OCI-LY7 (cell line): Measurements from ENCODE around the gene GNA15. TPM values are rescaled to one million over a fixed set of nuclear protein-coding genes. Genes with fewer than 3 reads are reported as not detected.
A peak's percentile ranks its signal among the peaks of the same experiment; 100 is the strongest.

Experiments
- BruUV-seq: library from RNA; stranded (reverse); fragments of 400-500 nt; replicated peaks from 2 replicates; lab custom pipeline; 2021; lab: Mats Ljungman, UMichigan
- CTCF ChIA-PET: fragments of 300-600 bp; sonication (Branson Sonifier 250); formaldehyde crosslinking; loops from one replicate; lab custom pipeline; 2022; ENCODE audit warnings: antibody characterized with exemption; ENCODE audit not compliant: unreplicated experiment; lab: Charles Lee
- POLR2A ChIA-PET: fragments of 300-600 bp; sonication (Branson Sonifier 250); formaldehyde crosslinking; loops from one replicate; lab custom pipeline; 2022; ENCODE audit warnings: antibody characterized with exemption; lab: Charles Lee
- DNase-seq: peaks from one replicate; pipeline ENCODE4 v3.0.0-alpha.2; 2015; ENCODE audit warnings: low spot score
- H2AFZ ChIP-seq: fragments of 200-600 bp; sonication (generic), shearing (Covaris generic); 2 replicates; pipeline ENCODE4 v1.6.1; 2014; ENCODE audit warnings: mild to moderate bottlenecking, antibody characterized with exemption, low read length, moderate library complexity
- H3K27ac ChIP-seq: fragments of 200-600 bp; sonication (generic); 2 replicates; pipeline ENCODE4 v1.5.1; 2014; ENCODE audit warnings: mixed run types, low read depth, mild to moderate bottlenecking, moderate library complexity, low read length, inconsistent platforms; ENCODE audit not compliant: poor library complexity, severe bottlenecking
- H3K36me3 ChIP-seq: fragments of 200-600 bp; sonication (generic); 2 replicates; pipeline ENCODE4 v1.6.1; 2014; ENCODE audit warnings: mild to moderate bottlenecking, antibody characterized with exemption, low read length, moderate library complexity, mixed read lengths; ENCODE audit not compliant: insufficient read depth
- H3K4me1 ChIP-seq: fragments of 200-600 bp; sonication (generic); 2 replicates; pipeline ENCODE4 v1.5.1; 2014; ENCODE audit warnings: mild to moderate bottlenecking, low read length; ENCODE audit not compliant: insufficient read depth, poor library complexity, severe bottlenecking
- H3K4me2 ChIP-seq: fragments of 200-600 bp; sonication (generic); 2 replicates; pipeline ENCODE4 v1.6.1; 2014; ENCODE audit warnings: mild to moderate bottlenecking, low read length
- H3K4me3 ChIP-seq: fragments of 200-600 bp; sonication (generic); 2 replicates; pipeline ENCODE4 v1.5.1; 2014; ENCODE audit warnings: mild to moderate bottlenecking, low read depth, low read length; ENCODE audit not compliant: poor library complexity, severe bottlenecking
- H3K79me2 ChIP-seq: fragments of 200-600 bp; sonication (generic); 2 replicates; pipeline ENCODE4 v1.6.1; 2016; ENCODE audit warnings: low read depth, mild to moderate bottlenecking, low read length, moderate library complexity, mixed read lengths; ENCODE audit not compliant: insufficient read depth
- H3K9me2 ChIP-seq: fragments of 200-600 bp; sonication (generic); 2 replicates; pipeline ENCODE4 v1.6.1; 2016; ENCODE audit warnings: mild to moderate bottlenecking, low read length, mixed read lengths; ENCODE audit not compliant: insufficient read depth
- H3K9me3 ChIP-seq: fragments of 200-600 bp; sonication (generic); 2 replicates; pipeline ENCODE4 v1.6.1; 2014; ENCODE audit warnings: mild to moderate bottlenecking, mixed run types, low read length, mixed read lengths
- H4K20me1 ChIP-seq: fragments of 200-600 bp; sonication (generic); 2 replicates; pipeline ENCODE4 v1.6.1; 2014; ENCODE audit warnings: mild to moderate bottlenecking, antibody characterized with exemption, low read length, moderate library complexity, mixed read lengths; ENCODE audit not compliant: insufficient read depth
- CTCF ChIP-seq: fragments of 200-600 bp; sonication (generic); conservative IDR thresholded peaks from 2 replicates; pipeline ENCODE4 v1.5.1; 2014; ENCODE audit warnings: mild to moderate bottlenecking, antibody characterized with exemption, low read length, moderate library complexity, mixed read lengths
- EZH2phosphoT487 ChIP-seq: fragments of 200-600 bp; sonication (generic); IDR thresholded peaks from 2 replicates; pipeline ENCODE4 v1.6.1; 2018; ENCODE audit warnings: low read depth, borderline replicate concordance, mild to moderate bottlenecking, mixed run types, antibody characterized with exemption, low read length, moderate library complexity, mixed read lengths
- intact Hi-C: fragments of 100-400 bp; cut with micrococcal nuclease; formaldehyde crosslinking; loops from one replicate; pipeline ENCODE4 v1.10.0; 2022; ENCODE audit not compliant: unreplicated experiment
- total RNA-seq, 2 experiments: library from RNA; depleted of rRNA in 1 of 2; stranded (reverse); fragments of >200 nt in 1 of 2; shearing (Covaris generic) in 1 of 2; gene quantifications; 2 replicates each; pipeline ENCODE4 v1.2.3, GENCODE V29; 2014 to 2022

Gene GNA15
- total RNA-seq, 2 experiments from 2014 or later, result not detected

- Histone ChIP-seq H3K79me2 (peaks cover 41% of the 10 kb centered on the region), H2AFZ (peak overlapping the region; percentile 53; the same call in 1 of the 2 replicates), H3K9me3 (no peaks in the 10 kb centered on the region), H4K20me1 (peaks cover 8% of the 10 kb centered on the region; the same call in 1 of the 2 replicates), H3K4me3 (peak overlapping the region; percentile 97), H3K27ac (peak overlapping the region; percentile 72), H3K4me2 (peak overlapping the region; percentile 77), H3K36me3 (peaks cover 14% of the 10 kb centered on the region; the same call in 1 of the 2 replicates), H3K9me2 (no peaks in the 10 kb centered on the region), H3K4me1 (peaks cover 35% of the 10 kb centered on the region)
- BruUV-seq, result no TSS peak
- intact Hi-C loops, result no loop called here
- ChIA-PET CTCF (interaction anchor here (0.6 kb wide), 1 partner anchor 48 kb away, joined by 3 read pairs; no protein-coding TSS in a partner anchor), POLR2A (interaction anchor here (0.5 kb wide), 1 partner anchor 113 kb away, joined by 3 read pairs; no protein-coding TSS in a partner anchor)
- DNase-seq, result peak; percentile 81
- TF ChIP-seq CTCF (no peak), EZH2phosphoT487 (no peak)
These were observed 49.1 kb downstream of the GNA15 start for GRCh38 chr19:3184847-3185460.

GRCh38 chr19:3185461-3186159, 49.8 kb downstream of the GNA15 start, which contains the start of gene NCLN:
TSS of gene NCLN (plus strand) at chr19:3185930. CDS start at chr19:3186031, 101 bp downstream.
- H3K4me1 ChIP-seq, result peaks cover 29% of the 10 kb centered on the region
- BruUV-seq, result no TSS peak
- no peaks in the 10 kb centered on the region for H3K9me3 ChIP-seq
- H2AFZ ChIP-seq, result peak within 1 kb of the TSS; percentile 53; the same call in 1 of the 2 replicates
- peak within 1 kb of the TSS; percentile 92 for H3K4me2 ChIP-seq
- POLR2A ChIA-PET, result interaction anchor here (0.5 kb wide), 1 partner anchor 114 kb away, joined by 3 read pairs; no protein-coding TSS in a partner anchor
- H3K27ac ChIP-seq, result peak within 1 kb of the TSS; percentile 72
- intact Hi-C loops, result no loop called here
- CTCF ChIA-PET, result no interaction called here
- TF ChIP-seq CTCF (no peak), EZH2phosphoT487 (no peak)
- H4K20me1 ChIP-seq, result peaks cover 8% of the 10 kb centered on the region; the same call in 1 of the 2 replicates
- H3K4me3 ChIP-seq, result peak within 1 kb of the TSS; percentile 97
- peaks cover 14% of the 10 kb centered on the region; the same call in 1 of the 2 replicates for H3K36me3 ChIP-seq
- peaks cover 47% of the 10 kb centered on the region for H3K79me2 ChIP-seq
- DNase-seq, result peak; percentile 93
- no peaks in the 10 kb centered on the region for H3K9me2 ChIP-seq
